ENCODE results near the gene GLI1.

DNA sequence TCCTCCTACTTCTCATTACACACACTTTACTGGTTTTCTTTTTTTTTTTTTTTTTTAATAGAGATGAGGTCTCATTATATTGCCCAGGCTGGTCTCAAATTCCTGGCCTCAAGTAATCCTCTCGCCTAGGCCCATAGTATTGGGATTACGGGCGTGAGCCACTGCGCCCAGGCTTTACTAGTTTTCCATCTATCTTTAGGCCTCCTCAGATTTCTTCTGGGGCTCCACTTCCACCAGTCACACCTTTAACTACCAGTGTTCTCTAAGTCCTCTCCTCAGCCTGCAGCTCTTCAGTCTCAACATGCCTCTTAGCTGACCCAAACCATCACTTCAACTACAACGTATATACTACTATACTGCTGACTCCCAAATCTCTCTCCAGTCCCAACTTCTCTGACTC lies 39.1 kb upstream of the GLI1 start:
- TF ChIP-seq CTCF (IDR thresholded peaks at IDR 0.05) (no peak), POLR2A (IDR thresholded peaks at IDR 0.05) (no peak)

Data from right lobe of liver (tissue), 4 donors.